Suprapubic skin (tissue), 4 donors: Measurements from ENCODE around the gene PSMA7. TPM values are rescaled to one million over a fixed set of nuclear protein-coding genes. Genes with fewer than 3 reads are reported as not detected.

Experiments
- DNase-seq, 2 donors: peaks; one replicate each; pipeline ENCODE4 v3.0.0-alpha.2; 2019; ENCODE audit warnings: low spot score in 2 of 2
- H3K27ac ChIP-seq: fragments of 200-600 bp; sonication (generic); one replicate; pipeline ENCODE4 v1.5.1; 2019
- H3K27me3 ChIP-seq: fragments of 200-600 bp; sonication (generic); one replicate; pipeline ENCODE4 v1.5.1; 2019
- H3K36me3 ChIP-seq: fragments of 200-600 bp; sonication (generic); one replicate; pipeline ENCODE4 v1.5.1; 2019
- H3K4me1 ChIP-seq: fragments of 200-600 bp; sonication (generic); one replicate; pipeline ENCODE4 v1.5.1; 2019
- H3K4me3 ChIP-seq: fragments of 200-600 bp; sonication (generic); one replicate; pipeline ENCODE4 v1.5.1; 2019; ENCODE audit warnings: mild to moderate bottlenecking
- H3K9me3 ChIP-seq: fragments of 200-600 bp; sonication (generic); one replicate; pipeline ENCODE4 v1.5.1; 2019
- CTCF ChIP-seq, 2 donors: fragments of 200-600 bp in 1 of 2; fragments of 450-650 bp in 1 of 2; sonication (generic) in 1 of 2; IDR thresholded peaks; one replicate each; pipeline ENCODE4 v1.5.1; 2016 to 2019; ENCODE audit warnings: antibody characterized with exemption in 2 of 2, mild to moderate bottlenecking in 1 of 2, moderate library complexity in 1 of 2
- EP300 ChIP-seq: sonication (generic); formaldehyde crosslinking; IDR thresholded peaks from one replicate; pipeline ENCODE4 v1.6.1; 2017; ENCODE audit warnings: antibody characterized with exemption
- POLR2A ChIP-seq, 2 donors: fragments of 450-650 bp; IDR thresholded peaks; one replicate each; pipeline ENCODE4 v1.6.1; 2017; ENCODE audit warnings: antibody characterized with exemption in 2 of 2, mild to moderate bottlenecking in 2 of 2, moderate library complexity in 2 of 2
- POLR2AphosphoS5 ChIP-seq, 3 donors: sonication (generic); formaldehyde crosslinking; IDR thresholded peaks; one replicate each; pipeline ENCODE4 v1.6.1; 2017; ENCODE audit warnings: antibody characterized with exemption in 3 of 3
- WGBS: methylation state at CpG from one replicate; pipeline ENCODE4 v1.1.5; 2018; 5-methylcytosine and 5-hydroxymethylcytosine counted together
- total RNA-seq, 4 donors: library from RNA; depleted of rRNA; stranded (reverse); fragments of >200 nt; gene quantifications; one replicate each; pipeline ENCODE4 v1.1.0, GENCODE V29; 2016

Gene PSMA7
- total RNA-seq, 4 donors from 2014 or later = 163 to 226 (median 208) TPM

GRCh38 chr20:62096421-62097380 is 46.5 kb downstream of the PSMA7 start:
- no peaks in the 10 kb centered on the region for H3K4me1 ChIP-seq
- 89% methylated on average over 22 of the region's 30 CpGs for WGBS

DNA sequence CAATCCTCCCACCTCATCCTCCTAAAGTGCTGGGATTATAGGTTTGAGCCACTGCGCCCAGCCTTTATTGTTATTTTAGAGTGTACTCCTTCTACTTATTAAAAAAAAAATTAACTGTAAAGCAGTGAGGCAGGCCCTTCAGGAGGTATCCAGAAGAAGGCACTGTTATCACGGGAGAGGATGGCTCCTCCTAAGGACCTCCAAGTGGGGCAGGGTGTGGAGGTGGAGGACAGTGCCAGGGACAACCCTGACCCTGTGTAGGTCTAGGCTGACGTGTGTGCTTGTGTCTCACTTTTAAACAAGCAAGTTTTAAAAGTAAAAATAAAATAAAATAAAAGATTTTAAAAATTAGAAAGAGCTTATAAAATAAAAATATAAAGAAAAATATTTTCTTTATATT is 53.8 kb downstream of the PSMA7 start:
- TF ChIP-seq CTCF (IDR thresholded peaks at IDR 0.05) = no peak
- no peak for TF ChIP-seq EP300
- no peak for TF ChIP-seq POLR2AphosphoS5 (IDR thresholded peaks at IDR 0.05)

More at GRCh38 chr20:62096421-62097380, 46.5 kb downstream of the PSMA7 start:
- no peaks in the 10 kb centered on the region for H3K36me3 ChIP-seq
- no peak for DNase-seq
- no peak overlapping the region for H3K4me3 ChIP-seq
- H3K27me3 ChIP-seq = peaks cover 28% of the 10 kb centered on the region
- no peak overlapping the region for H3K27ac ChIP-seq
- TF ChIP-seq EP300 (no peak), POLR2A (IDR thresholded peaks at IDR 0.05) (no peak), POLR2AphosphoS5 (IDR thresholded peaks at IDR 0.05) (no peak), CTCF (IDR thresholded peaks at IDR 0.05) (no peak)
- peaks cover 4% of the 10 kb centered on the region for H3K9me3 ChIP-seq

GRCh38 chr20:62088258-62089127 is 54.7 kb downstream of the PSMA7 start:
- TF ChIP-seq CTCF (IDR thresholded peaks at IDR 0.05) (no peak), POLR2A (IDR thresholded peaks at IDR 0.05) (no peak), EP300 (no peak), POLR2AphosphoS5 (IDR thresholded peaks at IDR 0.05) (no peak)
- no peaks in the 10 kb centered on the region for H3K4me1 ChIP-seq
- no peak for DNase-seq
- H3K27ac ChIP-seq = no peak overlapping the region
- H3K36me3 ChIP-seq = no peaks in the 10 kb centered on the region
- H3K9me3 ChIP-seq = no peaks in the 10 kb centered on the region
- 58% methylated on average over 14 of the region's 15 CpGs for WGBS
- H3K4me3 ChIP-seq = no peak overlapping the region
- H3K27me3 ChIP-seq = peaks cover 39% of the 10 kb centered on the region

More for the DNA sequence above, 53.8 kb downstream of the PSMA7 start:
- 48% methylated on average over 3 of the region's 3 CpGs for WGBS
- DNase-seq = no peak
- Histone ChIP-seq H3K27ac (no peak overlapping the region), H3K9me3 (no peaks in the 10 kb centered on the region), H3K36me3 (no peaks in the 10 kb centered on the region), H3K4me1 (no peaks in the 10 kb centered on the region), H3K4me3 (no peak overlapping the region), H3K27me3 (peaks cover 40% of the 10 kb centered on the region)

GRCh38 chr20:62087632-62088031 is 55.6 kb downstream of the PSMA7 start:
- no peaks in the 10 kb centered on the region for H3K36me3 ChIP-seq
- H3K27ac ChIP-seq = no peak overlapping the region
- H3K27me3 ChIP-seq = peaks cover 41% of the 10 kb centered on the region
- TF ChIP-seq POLR2AphosphoS5 (IDR thresholded peaks at IDR 0.05) = no peak
- 89% methylated on average over 17 of the region's 17 CpGs for WGBS
- H3K4me1 ChIP-seq = no peaks in the 10 kb centered on the region
- no peak overlapping the region for H3K4me3 ChIP-seq
- no peaks in the 10 kb centered on the region for H3K9me3 ChIP-seq
- DNase-seq = no peak

GRCh38 chr20:62087227-62087626 is 56.0 kb downstream of the PSMA7 start:
- WGBS = 42% methylated on average over 11 of the region's 11 CpGs
- Histone ChIP-seq H3K27me3 (peaks cover 41% of the 10 kb centered on the region), H3K9me3 (no peaks in the 10 kb centered on the region), H3K27ac (no peak overlapping the region), H3K4me3 (no peak overlapping the region), H3K4me1 (no peaks in the 10 kb centered on the region), H3K36me3 (no peaks in the 10 kb centered on the region)
- DNase-seq = no peak
- TF ChIP-seq POLR2AphosphoS5 (IDR thresholded peaks at IDR 0.05) = no peak
- TF ChIP-seq CTCF (IDR thresholded peaks at IDR 0.05) = no peak
- TF ChIP-seq EP300 = no peak
- no peak for TF ChIP-seq POLR2A (IDR thresholded peaks at IDR 0.05)

Other genes starting within 250 kb of the PSMA7 start
- gene TAF4, start 77.5 kb downstream of the PSMA7 start, total RNA-seq = 10 to 100 TPM; 18.0 to 31.8 (median 25.8) TPM
- gene LSM14B, start 20.9 kb downstream of the PSMA7 start, total RNA-seq = 10 to 100 TPM; 32.4 to 45.7 (median 37.0) TPM
- gene SS18L1, start 375 bp upstream of the PSMA7 start, total RNA-seq = 10 to 100 TPM; 23.3 to 81.1 (median 26.9) TPM
- 10 to 100 TPM; 19.1 to 43.0 (median 30.3) TPM for gene MTG2, start 39.6 kb upstream of the PSMA7 start, total RNA-seq
- not detected for gene HRH3, start 76.9 kb upstream of the PSMA7 start, total RNA-seq
- 100 to 1,000 TPM in 1 of 4 donors, 10 to 100 TPM in 3; 78.1 to 132 (median 84.0) TPM for gene OSBPL2, start 95.1 kb upstream of the PSMA7 start, total RNA-seq
- 100 to 1,000 TPM in 3 of 4 donors, 10 to 100 TPM in 1; 84.7 to 155 (median 146) TPM for gene ADRM1, start 159.6 kb upstream of the PSMA7 start, total RNA-seq
- gene LAMA5, start 223.9 kb upstream of the PSMA7 start, total RNA-seq = 100 to 1,000 TPM; 200 to 623 (median 316) TPM
- 1,000 to 10,000 TPM; 1,604 to 3,217 (median 2,363) TPM for gene RPS21, start 243.7 kb upstream of the PSMA7 start, total RNA-seq